HG03565 (cell line): ENCODE results near the gene LRRC27.

Experiments used
- ATAC-seq: cut with Tn5 transposase; IDR thresholded peaks from one replicate; pipeline ENCODE4 v1.9.1; 2021; ENCODE audit warnings: mild to moderate bottlenecking, moderate library complexity; ENCODE audit not compliant: unreplicated experiment

Gene LRRC27

DNA sequence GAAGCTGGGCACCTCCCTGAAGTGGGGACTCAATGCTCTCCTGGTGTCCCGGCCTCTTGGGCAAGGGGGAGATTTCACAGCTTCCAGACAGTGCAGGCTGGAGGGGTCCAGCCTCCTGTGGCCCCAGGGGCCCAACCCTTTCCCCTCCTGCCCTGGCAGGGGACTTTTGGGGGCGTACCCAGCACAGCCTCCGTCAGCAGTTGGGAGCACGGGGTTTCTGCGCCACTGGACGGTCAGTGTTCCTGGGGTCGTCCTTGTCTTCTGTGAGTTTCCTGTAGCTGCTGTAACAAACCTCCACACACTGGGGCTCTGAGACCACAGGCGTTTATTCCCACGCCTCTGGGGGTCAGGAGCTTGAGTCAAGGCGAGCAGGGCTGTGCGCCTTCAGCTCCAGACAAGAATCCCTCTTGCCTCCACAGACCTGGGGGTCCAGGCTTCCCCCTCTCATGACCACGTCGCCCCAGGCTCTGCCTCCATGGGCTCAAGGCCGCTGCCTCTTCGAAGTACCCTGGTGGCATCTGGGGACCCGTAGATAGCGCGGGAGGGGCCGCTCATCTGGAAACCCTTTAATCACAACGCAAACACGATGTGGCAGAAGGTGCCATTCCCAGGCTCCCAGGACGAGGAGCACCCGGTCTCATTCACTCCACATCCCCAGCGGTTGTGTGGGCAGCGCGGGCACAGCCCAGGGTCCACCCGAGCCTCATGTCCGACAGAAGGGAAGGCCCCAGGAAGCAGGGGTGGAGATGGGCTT lies 79.0 kb downstream of the LRRC27 start:
- ATAC-seq, result no peak

DNA sequence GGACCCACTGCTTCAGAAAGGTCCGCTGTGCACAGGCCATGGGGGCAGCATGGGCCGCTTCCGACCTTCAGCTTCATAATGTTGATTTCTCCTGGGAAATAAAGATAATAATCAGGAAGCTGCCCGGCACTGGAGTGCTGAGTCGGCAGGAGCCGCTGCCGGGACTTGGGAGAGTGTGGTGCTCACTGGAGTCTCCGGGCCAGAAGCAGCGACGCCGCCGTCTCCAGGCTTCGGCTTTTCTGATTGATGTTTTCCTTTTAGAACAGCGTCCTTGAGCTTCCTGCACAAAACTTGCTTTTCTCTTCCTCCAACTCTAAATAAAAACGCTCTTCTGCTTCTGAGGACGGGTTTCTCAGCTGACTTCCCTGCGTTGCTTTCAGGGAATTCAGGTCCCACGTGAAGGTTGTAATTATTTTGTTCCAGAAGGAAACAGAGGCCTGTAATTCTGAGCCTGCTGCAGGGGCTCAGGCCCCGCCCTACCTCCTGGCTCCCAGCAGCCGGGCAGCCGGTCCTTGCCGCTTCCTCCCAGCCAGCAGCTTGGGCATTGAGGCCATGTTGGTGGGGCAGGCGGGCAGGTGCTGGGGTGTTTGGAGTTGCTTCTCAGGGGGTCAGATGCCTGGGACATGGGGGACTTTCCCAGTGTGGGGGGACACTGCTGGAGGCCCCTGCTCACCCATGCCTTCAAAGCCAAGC lies 79.7 kb downstream of the LRRC27 start:
- ATAC-seq, result no peak

DNA sequence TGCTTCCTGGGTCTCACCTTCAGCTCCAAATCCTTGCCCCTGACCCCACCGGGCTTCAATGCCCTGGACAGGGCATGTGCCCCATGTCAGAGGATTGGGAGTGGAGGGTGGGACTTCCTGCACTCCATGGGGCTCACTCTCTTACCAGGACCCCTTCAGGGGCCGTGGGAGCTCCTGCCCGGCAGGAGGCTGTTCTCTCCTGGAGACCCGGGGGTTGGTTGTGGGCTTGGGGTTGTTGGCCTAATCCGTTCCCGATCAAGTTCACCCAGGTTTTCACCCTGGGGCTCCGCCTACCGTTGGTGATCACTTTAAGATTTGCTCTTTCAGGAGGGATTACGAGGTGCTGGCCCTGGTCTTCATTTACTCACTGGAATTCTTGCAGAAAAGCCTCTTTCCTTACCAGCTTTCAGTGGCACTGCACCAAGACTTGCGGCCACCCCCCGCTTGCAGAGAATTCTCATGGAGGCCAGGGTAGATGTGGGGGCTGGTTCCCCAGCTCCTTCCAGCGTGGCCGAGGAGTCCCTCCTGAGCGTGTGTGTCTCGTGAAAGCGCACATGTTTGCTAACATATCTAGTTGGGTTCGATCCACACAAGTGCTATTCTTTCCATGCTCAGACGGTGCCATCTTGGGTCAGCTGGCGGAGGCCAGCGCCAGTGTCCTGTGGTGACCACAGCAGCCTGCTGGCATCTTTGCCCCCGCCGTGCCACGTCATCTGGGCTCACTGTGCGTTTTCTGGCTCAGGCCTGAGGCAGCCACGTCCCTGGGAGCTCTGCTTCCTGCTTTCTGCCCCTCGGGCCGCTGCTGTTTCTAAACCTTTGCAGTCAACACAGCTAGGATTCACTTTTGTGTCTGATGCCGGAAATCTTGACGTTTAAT lies 80.6 kb downstream of the LRRC27 start:
- no peak for ATAC-seq

DNA sequence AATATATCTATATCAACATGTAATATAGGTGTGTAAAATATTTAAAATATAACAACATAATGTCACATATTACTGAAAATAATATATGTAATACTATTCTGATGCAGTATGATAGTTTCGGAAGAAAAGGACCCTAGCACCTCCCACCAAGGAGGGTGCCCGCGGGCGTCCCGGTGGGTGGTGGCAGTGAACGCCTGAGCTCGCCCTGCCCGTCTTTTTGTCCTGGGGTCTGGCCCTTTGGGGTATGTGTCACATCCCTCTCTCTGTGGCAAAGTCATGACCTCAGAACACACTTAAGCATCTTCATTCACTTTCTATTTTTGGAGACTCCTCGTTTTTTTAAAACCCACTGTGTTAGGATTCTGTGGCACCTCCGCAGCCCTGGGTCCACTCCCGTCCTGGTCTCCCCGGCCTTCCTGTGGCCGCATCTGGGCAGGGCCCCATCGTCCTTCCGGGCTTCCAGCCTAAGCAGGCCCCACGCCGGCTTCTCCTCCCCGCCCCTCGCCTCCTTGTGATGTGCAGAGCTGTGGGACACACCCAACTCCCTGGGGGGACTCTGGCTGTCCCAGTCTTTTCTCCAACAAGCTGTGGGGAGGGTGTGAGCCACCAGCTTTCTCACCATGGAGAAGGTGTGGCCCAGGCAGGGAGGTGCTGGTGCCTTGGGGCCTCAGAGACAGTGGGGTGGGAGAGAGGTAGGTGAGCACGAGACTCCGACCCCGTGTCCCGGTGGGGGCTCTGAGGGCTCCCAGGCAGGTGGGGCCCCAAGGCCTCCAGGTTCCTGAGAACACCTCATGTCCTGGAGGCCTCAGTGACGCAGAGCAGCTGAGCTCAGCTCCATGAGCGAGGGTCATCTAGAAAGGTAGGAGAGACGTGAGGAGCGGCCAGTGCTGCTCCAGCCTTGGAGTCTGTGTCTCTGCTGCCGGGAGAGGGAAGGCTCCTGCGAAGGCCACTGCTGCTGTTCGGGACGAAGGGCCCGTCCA lies 81.5 kb downstream of the LRRC27 start:
- no peak for ATAC-seq

DNA sequence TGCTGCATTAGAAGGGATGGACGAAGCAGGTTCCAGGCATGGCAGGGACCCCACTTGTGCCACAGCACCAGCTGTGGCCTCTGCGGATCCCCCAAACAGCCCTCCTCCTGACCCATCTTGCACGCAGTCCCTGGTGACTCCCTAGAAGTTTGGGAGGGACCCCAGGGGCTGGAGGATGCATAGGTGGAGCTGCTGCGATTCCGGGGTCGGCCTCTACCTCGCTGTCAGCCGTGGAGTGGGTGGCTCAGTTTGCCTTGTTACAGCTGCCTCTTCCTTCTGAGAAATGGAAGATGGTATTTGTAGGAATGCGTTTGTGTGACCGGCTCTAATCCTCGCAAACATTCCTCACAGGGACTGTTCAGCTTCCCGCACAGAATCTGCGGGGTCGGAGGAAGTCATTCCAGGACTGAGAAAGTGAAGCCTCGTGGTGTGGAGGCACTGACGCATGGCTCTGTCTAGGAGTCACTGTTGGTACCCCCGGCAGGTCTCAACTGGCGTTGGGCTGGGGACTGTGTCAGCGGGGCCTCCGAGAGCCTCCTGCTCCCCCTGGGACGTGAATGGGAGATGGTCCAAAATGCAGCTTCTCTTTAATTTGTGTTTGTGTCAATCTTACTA lies 82.5 kb downstream of the LRRC27 start:
- no peak for ATAC-seq

DNA sequence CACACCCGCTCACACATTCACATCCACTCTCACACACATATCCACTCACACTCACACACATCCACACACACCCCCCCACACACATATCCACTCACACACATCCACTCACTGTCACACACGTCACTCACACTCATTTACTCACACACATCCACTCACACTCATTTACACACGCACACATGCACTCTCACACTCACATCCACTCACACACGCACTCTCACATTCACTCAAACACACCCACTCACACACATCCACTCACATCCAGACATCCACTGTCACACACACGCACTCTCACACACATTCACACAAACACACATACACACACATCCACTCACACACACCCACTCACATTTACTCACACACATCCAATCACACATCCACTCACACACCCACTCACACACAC lies 83.3 kb downstream of the LRRC27 start:
- no peak for ATAC-seq

DNA sequence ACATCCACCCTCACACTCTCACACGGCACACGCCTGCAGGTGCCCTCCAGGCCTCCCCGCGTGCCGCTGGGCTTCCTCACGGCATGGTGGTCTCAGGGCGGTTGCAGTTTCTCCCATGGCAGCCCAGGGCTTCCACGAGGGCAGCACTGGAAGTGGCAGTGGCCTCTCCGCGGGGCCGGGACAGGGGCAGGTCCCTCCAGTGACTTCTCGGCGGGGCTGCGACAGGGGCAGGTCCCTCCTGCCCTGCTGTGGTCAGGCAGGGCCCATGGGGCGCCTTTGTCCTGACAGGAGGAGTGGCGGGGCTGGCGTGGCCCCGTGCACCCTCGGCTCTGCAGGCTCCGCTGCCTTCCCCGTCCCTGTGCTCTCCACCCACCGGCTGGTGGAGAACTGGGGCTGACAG lies 84.0 kb downstream of the LRRC27 start:
- no peak for ATAC-seq

DNA sequence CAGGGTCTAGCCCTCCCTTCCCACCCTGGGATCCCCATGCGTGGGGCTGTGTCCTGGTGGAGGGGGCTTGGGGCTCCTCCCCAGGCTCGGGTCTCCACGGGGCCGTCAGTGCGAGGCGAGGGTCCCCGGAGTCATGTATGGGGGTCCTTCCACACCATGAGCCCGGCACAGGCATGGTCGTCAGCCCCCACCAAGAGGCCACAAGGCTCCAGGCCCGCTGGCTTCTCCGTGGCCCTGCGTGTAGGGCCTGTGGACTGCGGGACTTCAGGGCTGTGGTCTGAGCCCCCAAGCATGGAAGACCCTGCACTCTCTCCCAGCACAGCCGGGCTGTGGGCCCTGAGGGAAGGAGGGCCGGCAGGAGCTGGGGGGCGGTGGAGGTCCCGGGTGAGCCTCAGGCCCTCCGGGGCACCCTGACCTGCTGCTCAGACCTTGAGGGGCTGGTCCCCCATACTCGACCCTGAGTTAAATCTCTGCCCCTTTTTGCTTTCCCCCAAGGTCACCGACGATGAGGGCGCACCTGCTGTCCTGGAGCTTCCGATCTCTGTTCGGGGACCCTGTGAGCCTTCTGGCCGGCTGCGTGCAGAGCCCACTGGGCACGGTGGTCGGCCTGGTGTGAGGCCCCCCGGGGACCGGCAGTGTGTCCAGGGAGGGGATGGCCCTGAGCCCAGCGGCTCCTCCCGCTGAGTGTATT lies 84.7 kb downstream of the LRRC27 start:
- ATAC-seq, result no peak

DNA sequence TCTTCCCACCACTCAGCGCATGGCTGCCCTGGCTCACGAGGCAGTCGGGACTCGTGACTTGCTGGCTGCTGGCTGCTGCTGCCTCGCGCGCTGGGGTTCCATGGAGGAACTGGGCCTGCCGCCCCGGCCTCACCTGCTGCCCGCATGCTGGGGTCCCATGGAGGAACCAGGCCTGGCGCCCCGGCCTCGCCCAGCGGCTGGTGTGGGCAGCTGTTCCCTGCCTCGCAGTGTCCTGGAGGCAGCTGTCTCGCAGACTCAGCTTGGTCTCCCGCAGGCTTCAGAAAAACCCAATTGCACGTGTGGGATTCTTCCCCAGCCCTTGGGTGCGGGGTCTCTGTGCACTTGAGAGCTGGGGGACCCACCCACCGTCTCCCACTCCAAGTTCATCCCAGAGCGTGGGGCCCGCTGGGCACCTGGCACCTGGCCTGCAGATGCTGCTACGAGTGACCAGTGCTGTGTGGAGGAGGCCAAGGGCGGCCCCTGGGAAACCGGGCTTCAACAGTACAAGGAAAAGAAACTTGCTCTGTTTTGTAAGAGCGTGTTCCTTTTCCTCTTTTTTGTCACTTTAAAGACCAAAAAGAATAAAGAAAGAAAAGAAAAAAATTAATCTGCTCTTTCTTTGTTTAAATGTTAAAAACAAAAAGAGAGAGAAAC lies 85.4 kb downstream of the LRRC27 start:
- no peak for ATAC-seq

DNA sequence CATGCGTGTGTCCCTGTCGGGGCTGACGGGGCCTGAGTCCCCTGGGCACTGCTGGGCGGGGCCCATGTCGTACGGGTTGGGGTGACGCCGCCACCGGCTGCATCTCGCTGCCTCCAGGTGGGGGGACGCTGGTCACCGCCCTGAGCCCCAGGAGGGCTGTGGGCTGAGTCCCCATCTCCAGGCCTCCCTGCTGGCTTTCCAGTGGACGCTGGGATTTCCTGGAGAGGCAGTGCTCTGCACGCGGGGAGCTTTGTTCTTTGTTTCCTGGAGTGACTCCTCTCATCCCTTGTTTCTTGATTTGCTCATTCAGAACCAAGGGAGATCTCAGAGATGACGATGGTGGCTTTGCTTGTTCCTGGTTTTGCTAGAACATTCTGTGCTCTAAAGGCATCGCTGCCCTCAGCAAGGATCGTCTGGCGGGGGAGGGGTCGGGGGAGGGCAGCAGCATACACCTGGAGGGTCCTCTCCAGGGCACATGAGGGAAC lies 86.0 kb downstream of the LRRC27 start:
- ATAC-seq, result no peak

DNA sequence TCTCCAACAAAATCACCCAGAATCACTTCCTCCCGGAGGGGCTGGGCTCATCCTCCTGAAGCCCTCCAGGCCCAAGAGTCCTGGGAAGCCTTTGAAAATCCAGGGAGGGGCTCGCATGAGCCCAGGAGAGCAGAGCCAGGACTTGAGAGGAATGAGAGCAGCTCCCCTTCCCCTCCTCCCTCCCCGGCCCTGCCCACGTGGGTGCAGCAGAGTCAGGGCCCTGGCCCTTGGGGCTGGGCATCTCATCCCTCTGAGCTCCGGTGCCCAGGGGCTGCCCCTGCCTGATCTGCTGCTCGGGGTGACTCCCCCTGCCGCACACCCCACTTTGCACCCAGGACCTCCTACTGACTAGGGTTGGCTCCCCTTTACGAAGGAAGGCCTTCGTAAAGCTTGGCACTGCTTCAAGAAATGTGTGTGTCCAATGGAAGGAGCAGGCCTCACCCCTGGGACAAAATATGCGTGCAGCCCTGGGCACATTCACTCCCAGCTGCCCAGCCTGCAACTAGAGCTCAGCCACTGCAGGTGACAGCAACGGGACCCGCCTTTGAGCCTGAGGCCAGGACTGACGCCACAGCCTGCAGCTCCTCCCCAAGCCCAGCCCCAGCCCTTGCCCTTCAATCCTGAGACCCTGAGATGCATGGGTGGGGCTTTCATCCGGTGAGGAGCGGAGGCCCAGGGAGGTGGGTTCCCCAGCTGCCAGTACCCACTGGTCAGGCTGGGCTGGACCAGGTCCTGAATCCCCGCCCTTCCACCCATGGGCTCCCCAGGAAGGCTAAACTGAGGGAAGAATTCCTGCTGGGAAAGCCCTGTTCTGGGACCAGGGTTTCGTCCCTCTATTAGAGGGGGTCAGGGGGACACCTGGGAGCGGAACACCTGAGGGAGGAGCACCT lies 86.8 kb downstream of the LRRC27 start:
- ATAC-seq, result no peak

DNA sequence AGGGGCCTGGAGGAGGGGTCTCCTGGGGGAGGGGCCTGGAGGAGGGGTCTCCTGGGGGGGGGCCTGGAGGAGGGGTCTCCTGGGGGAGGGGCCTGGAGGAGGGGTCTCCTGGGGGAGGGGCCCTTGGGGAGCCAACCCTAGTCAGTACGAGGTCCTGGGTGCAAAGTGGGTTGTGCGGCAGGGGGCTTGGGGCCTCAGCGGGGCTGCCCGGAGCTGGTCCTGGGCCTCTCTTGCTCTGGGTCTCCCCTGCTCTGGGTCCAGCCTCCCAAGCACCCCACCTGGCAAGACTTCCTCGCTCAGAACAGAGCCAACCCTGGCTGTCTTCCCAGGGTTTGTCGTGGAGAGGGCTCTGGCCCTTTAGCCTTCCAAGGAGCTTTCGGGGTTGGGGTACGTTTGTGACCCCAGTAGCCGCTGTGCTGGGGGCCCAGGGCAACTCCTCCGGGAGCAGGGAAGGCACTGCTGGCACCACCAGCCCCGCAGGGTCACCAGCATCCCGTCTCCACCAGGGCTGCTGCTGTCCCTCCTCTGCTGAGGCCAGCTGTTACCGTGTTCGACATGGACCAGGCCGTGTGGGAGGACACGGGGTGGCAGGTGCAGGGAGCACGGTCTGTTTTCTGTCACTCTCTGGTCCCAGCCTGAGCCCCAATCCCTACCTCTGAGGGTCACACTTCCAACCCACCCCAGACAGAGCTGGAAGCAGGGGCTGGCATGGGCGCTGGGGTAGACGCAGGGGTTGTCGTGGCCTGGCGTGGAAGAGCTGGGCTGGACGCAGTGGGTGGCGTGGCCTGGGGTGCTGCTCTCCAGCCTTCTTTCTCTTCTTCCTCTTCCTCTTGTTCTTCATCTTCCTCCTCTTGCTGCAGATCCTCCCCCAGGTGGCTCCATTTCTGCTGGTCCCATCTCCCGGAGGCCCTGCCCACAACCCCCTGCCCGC lies 87.8 kb downstream of the LRRC27 start:
- ATAC-seq, result no peak

DNA sequence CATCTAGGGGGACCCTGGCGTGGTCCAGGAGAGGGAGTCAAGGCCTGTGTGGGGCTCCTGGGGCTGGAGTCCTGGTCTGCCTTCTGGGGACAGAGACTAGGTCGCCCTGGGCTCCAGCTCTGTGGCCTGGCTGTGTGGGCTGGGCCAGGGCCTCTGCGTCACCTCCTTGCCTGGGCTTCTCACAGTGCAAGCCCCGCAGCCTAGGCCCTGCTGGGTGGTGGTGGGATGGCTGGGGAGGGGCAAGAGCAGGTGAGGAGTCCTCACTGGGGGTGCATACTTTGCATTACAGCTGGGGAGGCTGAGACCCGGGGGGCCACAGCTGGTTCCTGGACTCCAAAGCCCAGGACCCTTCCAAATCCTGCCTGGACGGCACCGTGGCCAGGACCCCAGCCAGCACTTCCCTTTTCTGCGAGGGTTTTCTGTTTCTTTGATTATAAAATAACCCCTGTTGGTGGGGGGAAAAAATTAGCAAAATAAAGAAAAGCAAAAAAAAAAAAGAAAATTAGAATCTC lies 88.5 kb downstream of the LRRC27 start:
- no peak for ATAC-seq

DNA sequence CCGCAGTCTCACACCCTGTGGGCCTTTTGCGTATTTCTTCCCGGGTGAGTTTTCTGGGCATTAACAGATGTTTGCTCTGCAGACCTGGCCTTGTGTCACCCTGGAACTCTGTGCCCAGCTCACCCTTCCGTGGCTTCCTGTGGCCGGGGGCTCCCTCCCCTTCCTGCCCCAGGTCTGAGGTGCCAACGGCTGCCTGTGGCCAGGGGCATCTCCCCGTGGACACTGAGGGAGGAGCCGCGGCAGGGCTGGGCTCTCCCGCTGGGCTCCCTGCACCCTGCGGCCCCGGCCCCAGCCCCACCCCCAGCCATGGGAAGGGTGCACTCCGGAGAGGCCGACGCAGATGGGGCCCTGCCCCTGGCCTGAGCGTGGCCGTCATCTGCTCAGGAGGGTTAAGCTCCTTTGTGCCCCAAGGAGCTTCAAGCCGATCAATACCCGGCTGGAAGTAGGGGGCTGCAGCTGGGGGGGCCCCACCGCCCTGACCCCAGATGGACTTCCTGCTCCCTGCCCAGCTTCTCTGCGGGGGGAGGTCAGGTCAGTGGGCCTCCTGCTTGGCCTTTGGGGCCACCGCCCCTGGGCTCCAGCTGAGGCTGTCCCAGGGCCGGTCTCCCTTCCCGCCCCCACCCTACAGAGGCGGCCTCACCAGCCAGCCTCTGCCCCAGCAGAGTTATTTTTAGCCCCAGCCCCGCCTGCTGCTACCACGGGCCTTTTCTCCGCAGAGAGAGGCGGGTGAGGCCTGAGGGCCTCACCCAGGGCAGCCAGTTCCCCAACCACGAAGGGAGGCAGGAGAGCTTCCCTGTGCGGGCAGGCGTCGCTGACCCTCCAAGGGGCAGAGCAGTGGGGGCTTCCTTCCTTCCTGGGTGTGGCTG lies 89.2 kb downstream of the LRRC27 start:
- ATAC-seq, result no peak
